ENCODE results near the gene RILPL1. TPM values are rescaled to one million over a fixed set of nuclear protein-coding genes. Genes with fewer than 3 reads are reported as not detected.
"Not testable (repeated sequence)": the region's sequence is repeated elsewhere in the genome, so short reads cannot be mapped to it uniquely, and the experiment has no call there.

The RILPL1 gene, protein sequence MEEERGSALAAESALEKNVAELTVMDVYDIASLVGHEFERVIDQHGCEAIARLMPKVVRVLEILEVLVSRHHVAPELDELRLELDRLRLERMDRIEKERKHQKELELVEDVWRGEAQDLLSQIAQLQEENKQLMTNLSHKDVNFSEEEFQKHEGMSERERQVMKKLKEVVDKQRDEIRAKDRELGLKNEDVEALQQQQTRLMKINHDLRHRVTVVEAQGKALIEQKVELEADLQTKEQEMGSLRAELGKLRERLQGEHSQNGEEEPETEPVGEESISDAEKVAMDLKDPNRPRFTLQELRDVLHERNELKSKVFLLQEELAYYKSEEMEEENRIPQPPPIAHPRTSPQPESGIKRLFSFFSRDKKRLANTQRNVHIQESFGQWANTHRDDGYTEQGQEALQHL
- total RNA-seq, result 4.4 and 4.5 TPM in 2 replicates

DNA sequence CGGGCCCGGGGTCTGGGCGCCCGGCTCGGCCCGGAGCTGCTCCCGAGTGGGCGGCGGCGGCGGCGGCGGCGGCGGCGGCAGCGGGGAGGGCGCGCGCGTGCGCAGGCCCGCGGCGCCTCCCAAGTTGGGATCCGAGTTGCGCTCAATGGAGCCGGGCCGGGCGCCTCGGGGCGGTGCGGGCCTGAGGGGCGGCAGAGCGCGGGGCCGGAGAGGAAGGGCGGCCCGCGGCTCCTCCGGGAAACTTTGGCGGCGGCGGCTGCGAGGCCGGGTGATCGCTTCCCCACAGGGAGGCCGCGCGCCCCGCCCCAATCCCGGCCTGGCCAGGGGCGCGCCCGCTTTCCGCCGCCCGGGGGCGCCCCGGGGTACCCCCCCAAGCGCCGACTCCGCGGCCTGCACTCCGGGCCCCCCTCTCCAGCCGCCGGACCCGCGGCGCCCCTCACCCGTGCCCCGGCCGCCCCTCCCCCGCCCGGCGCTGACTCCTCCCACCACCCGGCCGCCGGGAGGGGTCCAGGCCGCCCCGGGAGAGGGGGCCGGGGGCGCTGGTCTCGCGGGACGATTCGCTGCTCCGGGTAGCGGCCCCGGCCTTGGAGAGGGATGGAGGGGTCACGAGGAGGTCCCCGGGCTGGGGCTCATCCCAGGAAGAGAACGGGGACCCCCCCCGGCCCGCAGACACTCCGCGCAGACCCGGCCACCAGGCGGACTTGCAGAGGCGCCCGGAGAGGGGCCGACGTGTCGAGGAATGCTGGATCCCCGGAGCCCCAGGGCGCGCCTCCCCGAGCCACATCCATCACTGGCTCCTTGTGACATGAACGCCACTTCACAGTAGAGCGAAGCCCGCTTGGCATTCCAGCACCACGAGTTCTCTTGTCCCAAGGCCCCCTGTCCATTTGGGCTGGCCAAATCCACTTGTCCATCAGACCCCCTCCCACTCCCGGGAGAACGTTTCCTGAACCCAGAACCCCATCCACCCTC lies at the start of gene RILPL1:
Gene RILPL1, minus strand, starts transcription at position 48 of the 972 bp plus-strand sequence. CDS start 237 bp downstream, outside the sequence.
- intact Hi-C loops (cut with micrococcal nuclease), result loop anchor here (1.0 to 10.0 kb wide), 4 partner anchors 49 to 152 kb away; partner anchors contain the start of genes KMT5A, RILPL2 and SNRNP35
- H3K4me1 Mint-ChIP-seq (ENCODE audit: low read depth), result peaks cover 25% of the 10 kb centered on the region
- peaks cover 18% of the 10 kb centered on the region for H3K27me3 Mint-ChIP-seq (ENCODE audit: insufficient read depth)
- peaks cover 4% of the 10 kb centered on the region for H3K36me3 Mint-ChIP-seq (ENCODE audit: low read depth)
- peak; percentile 22 for DNase-seq (ENCODE audit: low spot score)
- peak within 1 kb of the TSS; percentile 85 for H3K4me3 Mint-ChIP-seq
- peak within 1 kb of the TSS; percentile 74 for H3K27ac Mint-ChIP-seq
- no peaks in the 10 kb centered on the region for H3K9me3 Mint-ChIP-seq

DNA sequence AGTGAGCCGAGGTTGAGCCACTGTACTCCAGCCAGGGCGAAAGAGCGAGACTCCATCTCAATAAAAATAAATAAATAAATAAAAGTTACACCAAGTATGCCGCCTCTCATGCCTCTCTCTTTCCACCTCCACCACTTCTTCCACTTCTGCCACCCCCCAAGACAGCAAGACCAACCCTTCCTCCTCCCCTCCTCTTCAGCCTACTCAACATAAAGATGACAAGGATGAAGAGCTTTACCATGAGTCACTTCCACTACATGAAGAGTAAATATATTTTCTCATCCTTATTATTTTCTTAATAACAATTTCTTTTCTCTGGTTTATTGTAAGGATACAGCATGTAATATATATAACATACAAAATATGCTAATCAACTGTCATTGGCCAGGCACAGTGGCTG lies 47.3 kb upstream of the RILPL1 start:
- intact Hi-C loops (cut with micrococcal nuclease), result loop anchor here (5.0 kb wide), 1 partner anchor 392 kb away; the partner anchor contains the start of genes CCDC92 and ZNF664
- H3K9me3 Mint-ChIP-seq, result no peaks in the 10 kb centered on the region
- H3K27me3 Mint-ChIP-seq (ENCODE audit: insufficient read depth), result no peaks in the 10 kb centered on the region
- H3K27ac Mint-ChIP-seq, result no peak overlapping the region
- peaks cover 3% of the 10 kb centered on the region for H3K36me3 Mint-ChIP-seq (ENCODE audit: low read depth)
- peaks cover 18% of the 10 kb centered on the region for H3K4me1 Mint-ChIP-seq (ENCODE audit: low read depth)
- no peak for DNase-seq (ENCODE audit: low spot score)
- no peak overlapping the region for H3K4me3 Mint-ChIP-seq

DNA sequence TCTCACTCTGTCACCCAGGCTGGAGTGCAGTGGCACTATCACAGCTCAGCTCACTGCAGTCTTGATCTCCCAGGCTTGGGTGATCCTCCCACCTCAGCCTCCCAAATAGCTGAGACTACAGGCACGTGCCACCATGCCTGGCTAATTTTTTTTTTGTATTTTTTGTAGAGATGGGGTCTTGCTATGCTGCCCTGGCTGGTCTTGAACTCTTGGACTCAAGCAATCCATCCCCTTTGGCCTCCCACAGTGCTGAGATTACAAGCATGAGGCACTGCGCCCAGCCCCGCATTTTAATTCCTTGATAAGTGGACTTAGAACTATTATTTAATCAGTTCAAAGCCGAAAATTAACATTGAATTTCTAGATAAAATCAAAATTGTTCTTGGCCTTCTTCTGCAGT lies 45.3 kb upstream of the RILPL1 start:
- DNase-seq (ENCODE audit: low spot score); H3K36me3 Mint-ChIP-seq (ENCODE audit: low read depth); H3K4me3 Mint-ChIP-seq; H3K27ac Mint-ChIP-seq; H3K27me3 Mint-ChIP-seq (ENCODE audit: insufficient read depth); intact Hi-C loops (cut with micrococcal nuclease); H3K9me3 Mint-ChIP-seq: not testable (repeated sequence)
- H3K4me1 Mint-ChIP-seq (ENCODE audit: low read depth), result peaks cover 10% of the 10 kb centered on the region

DNA sequence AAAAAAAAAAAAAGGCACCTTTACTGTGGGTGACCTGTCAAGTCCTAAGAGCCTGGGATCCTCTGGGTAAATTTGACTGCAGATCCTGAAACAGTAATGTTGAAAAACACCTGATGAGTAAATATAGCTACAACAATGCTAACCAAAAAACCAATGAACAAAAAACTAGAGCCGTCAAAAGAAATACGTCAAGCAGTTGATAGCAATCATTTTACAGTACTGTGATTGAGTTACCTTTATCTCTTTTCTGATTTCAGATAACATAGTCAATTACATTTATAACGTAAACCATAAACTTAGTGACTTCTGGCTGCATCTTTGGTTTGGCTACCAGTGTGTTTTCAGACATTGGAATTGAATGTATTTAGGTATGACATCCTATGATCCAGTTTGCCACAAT lies 44.7 kb upstream of the RILPL1 start:
- Mint-ChIP-seq H3K4me3 (no peak overlapping the region), H3K9me3 (no peaks in the 10 kb centered on the region), H3K27me3 (ENCODE audit: insufficient read depth) (peaks cover 3% of the 10 kb centered on the region), H3K4me1 (ENCODE audit: low read depth) (peaks cover 10% of the 10 kb centered on the region), H3K27ac (no peak overlapping the region), H3K36me3 (ENCODE audit: low read depth) (no peaks in the 10 kb centered on the region)
- intact Hi-C loops (cut with micrococcal nuclease), result no loop called here
- no peak for DNase-seq (ENCODE audit: low spot score)

DNA sequence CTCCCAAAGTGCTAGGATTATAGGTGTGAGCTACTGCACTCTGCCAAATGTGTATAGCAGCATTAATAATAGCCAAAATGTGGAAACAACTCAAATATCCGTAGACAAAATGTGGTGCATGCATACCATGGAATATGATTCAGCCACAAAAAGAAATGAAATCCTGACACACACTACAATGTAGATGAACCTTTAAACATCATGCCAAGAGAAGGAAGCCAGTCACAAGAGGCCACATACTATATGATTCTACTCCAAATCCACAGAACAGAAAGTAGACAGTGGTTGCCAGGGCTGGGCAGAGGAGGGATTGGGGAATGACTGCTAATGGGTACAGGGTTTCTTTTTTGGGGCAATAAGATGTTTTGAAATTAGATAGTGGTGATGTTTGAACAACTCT lies 43.1 kb upstream of the RILPL1 start:
- intact Hi-C loops (cut with micrococcal nuclease), result no loop called here
- H3K27me3 Mint-ChIP-seq (ENCODE audit: insufficient read depth), result peaks cover 3% of the 10 kb centered on the region
- H3K4me1 Mint-ChIP-seq (ENCODE audit: low read depth), result no peaks in the 10 kb centered on the region
- no peaks in the 10 kb centered on the region for H3K9me3 Mint-ChIP-seq
- H3K4me3 Mint-ChIP-seq, result no peak overlapping the region
- no peak for DNase-seq (ENCODE audit: low spot score)
- no peak overlapping the region for H3K27ac Mint-ChIP-seq
- H3K36me3 Mint-ChIP-seq (ENCODE audit: low read depth), result no peaks in the 10 kb centered on the region

DNA sequence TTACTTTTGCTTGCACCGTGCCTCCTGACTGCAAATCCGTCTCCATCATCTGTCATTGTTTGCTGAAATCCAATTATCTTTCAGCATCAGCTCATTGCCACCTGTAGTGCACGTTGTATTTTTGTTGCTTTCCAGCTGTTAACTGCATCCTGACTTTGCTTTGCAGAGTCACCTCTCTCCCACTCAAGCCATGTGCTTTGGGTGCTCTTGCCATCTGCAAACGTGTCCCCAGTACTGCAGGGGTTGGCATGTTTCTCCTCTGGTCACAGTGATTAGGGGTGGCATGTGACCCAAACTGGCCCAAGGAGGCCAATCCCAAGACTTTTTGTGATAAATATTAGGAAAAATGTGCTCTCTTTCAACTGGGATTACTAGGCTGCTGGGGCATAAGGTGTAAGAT lies 40.4 kb upstream of the RILPL1 start:
- Mint-ChIP-seq H3K4me3 (no peak overlapping the region), H3K9me3 (no peaks in the 10 kb centered on the region), H3K27me3 (ENCODE audit: insufficient read depth) (peaks cover 6% of the 10 kb centered on the region), H3K4me1 (ENCODE audit: low read depth) (peaks cover 7% of the 10 kb centered on the region), H3K27ac (no peak overlapping the region), H3K36me3 (ENCODE audit: low read depth) (no peaks in the 10 kb centered on the region)
- intact Hi-C loops (cut with micrococcal nuclease), result no loop called here
- DNase-seq (ENCODE audit: low spot score), result no peak

DNA sequence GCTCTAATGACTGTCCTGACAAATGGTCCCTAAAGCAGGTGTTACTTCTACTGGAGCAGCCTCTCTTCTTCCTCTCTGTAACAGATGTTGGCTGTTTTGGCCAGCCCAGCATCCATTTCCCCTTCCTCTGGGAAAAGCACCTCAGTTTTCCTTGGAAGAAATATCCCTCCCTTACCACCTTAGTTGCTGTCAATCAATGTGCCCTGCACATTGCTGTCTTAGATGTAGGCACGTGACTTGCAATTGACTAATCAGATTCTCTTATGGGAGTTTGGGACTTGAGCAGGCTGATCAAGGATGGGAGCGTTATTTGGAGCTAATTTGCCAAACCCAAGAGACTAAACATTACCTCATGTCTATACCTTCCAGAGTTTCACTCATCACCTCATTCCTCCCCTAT lies 38.9 kb upstream of the RILPL1 start:
- intact Hi-C loops (cut with micrococcal nuclease), result no loop called here
- Mint-ChIP-seq H3K36me3 (ENCODE audit: low read depth) (no peaks in the 10 kb centered on the region), H3K27me3 (ENCODE audit: insufficient read depth) (peaks cover 6% of the 10 kb centered on the region), H3K27ac (no peak overlapping the region), H3K4me3 (no peak overlapping the region), H3K4me1 (ENCODE audit: low read depth) (peaks cover 7% of the 10 kb centered on the region), H3K9me3 (no peaks in the 10 kb centered on the region)
- DNase-seq (ENCODE audit: low spot score), result no peak

DNA sequence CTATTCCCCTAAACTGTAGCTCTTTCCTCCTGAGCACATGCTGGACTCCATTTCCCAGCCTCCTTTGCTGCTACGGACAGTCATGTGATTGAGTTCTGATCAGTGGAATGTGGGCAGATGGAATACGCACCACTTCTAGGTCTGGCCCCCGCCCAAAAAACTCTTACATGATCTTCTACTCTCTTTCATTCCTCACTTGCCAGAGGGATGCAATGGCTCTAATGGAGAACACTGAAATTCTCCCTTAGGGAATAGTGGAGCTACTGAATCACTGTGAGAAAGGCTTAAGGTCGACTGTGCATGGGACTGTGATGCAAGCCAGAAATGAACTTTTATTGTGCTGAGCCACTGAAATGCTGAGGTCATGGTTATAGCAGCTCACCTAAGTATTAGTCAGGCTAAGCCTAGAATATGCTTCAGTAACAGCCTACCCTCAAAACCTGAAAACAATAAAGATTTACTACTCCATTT lies 37.9 kb upstream of the RILPL1 start:
- H3K9me3 Mint-ChIP-seq, result no peaks in the 10 kb centered on the region

DNA sequence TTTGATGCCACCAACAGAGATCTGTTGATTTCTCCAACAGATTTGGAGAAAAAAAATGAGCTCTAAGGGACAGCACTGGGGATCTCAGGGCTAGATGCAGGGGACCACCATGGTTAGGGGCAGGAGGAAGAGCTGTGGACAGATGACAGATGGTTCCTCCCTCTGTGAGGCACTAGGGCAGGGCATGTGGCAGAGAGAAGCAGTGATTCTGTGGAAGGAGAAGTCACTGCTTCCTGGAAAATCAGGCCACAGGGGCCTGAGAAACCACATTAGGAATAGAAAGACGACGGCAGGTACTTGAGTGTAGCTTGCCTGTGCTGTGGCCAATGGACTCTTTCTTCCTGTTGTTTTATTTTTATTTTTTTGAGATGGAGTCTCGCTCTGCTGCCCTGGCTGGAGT lies 25.9 kb upstream of the RILPL1 start:
- Mint-ChIP-seq H3K4me1 (ENCODE audit: low read depth) (peaks cover 5% of the 10 kb centered on the region), H3K9me3 (no peaks in the 10 kb centered on the region), H3K36me3 (ENCODE audit: low read depth) (no peaks in the 10 kb centered on the region), H3K27ac (no peak overlapping the region), H3K27me3 (ENCODE audit: insufficient read depth) (peaks cover 6% of the 10 kb centered on the region), H3K4me3 (no peak overlapping the region)
- intact Hi-C loops (cut with micrococcal nuclease), result no loop called here
- DNase-seq (ENCODE audit: low spot score), result no peak

More for the DNA sequence above, 37.9 kb upstream of the RILPL1 start:
- H3K27ac Mint-ChIP-seq, result no peak overlapping the region
- H3K4me3 Mint-ChIP-seq, result no peak overlapping the region
- H3K36me3 Mint-ChIP-seq (ENCODE audit: low read depth), result no peaks in the 10 kb centered on the region
- H3K27me3 Mint-ChIP-seq (ENCODE audit: insufficient read depth), result peaks cover 6% of the 10 kb centered on the region
- peaks cover 7% of the 10 kb centered on the region for H3K4me1 Mint-ChIP-seq (ENCODE audit: low read depth)
- DNase-seq (ENCODE audit: low spot score), result no peak
- intact Hi-C loops (cut with micrococcal nuclease), result no loop called here

DNA sequence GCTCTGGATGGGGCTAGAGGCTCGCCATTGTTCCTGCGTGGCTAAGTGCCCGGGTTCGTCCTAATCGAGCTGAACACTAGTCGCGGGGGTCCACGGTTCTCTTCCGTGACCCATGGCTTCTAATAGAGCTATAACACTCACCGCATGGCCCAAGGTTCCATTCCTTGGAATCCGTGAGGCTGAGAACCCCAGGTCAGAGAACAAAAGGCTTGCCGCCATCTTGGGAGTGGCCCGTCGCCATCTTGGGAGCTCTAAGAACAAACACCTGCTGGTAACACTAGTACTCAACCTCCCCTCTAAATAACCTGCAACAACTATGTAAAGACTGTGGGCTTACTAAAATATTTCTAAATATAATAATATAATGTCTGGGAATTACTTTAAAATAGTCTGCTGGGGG lies 25.0 kb upstream of the RILPL1 start:
- H3K27me3 Mint-ChIP-seq (ENCODE audit: insufficient read depth); H3K9me3 Mint-ChIP-seq; H3K4me1 Mint-ChIP-seq (ENCODE audit: low read depth); H3K36me3 Mint-ChIP-seq (ENCODE audit: low read depth); H3K4me3 Mint-ChIP-seq; DNase-seq (ENCODE audit: low spot score); H3K27ac Mint-ChIP-seq; intact Hi-C loops (cut with micrococcal nuclease): not testable (repeated sequence)

DNA sequence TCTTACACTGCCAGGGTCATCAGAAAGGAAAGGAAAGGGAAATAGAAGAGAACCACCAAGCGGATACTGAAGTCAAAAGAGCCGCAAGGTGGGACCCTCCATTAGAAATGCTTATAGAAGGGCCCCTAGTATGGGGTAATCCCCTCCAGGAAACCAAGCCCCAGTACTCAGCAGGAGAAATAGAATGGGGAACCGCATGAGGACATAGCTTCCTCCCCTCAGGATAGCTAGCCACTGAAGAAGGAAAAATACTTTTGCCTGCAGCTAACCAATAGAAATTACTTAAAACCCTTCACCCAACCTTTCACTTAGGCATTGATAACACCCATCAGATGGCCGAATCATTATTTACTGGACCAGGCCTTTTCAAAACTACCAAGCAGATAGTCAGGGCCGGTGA lies 21.3 kb upstream of the RILPL1 start:
- intact Hi-C loops (cut with micrococcal nuclease); DNase-seq (ENCODE audit: low spot score); H3K27ac Mint-ChIP-seq; H3K9me3 Mint-ChIP-seq; H3K36me3 Mint-ChIP-seq (ENCODE audit: low read depth); H3K27me3 Mint-ChIP-seq (ENCODE audit: insufficient read depth); H3K4me1 Mint-ChIP-seq (ENCODE audit: low read depth); H3K4me3 Mint-ChIP-seq: not testable (repeated sequence)

DNA sequence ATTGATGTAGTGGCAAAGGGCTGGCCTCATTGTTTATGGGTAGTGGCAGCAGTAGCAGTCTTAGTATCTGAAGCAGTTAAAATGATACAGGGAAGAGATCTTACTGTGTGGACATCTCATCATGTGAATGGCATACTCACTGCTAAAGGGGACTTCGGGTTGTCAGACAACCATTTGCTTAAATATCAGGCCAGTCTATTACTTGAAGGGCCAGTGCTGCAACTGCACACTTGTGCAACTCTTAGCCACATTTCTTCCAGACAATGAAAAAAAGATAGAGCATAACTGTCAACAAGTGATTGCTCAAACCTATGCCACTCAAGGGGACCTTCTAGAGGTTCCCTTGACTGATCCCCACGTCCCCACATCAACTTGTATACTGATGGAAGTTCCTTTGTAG lies 20.6 kb upstream of the RILPL1 start:
- H3K4me3 Mint-ChIP-seq; DNase-seq (ENCODE audit: low spot score); H3K4me1 Mint-ChIP-seq (ENCODE audit: low read depth); H3K9me3 Mint-ChIP-seq; H3K36me3 Mint-ChIP-seq (ENCODE audit: low read depth); intact Hi-C loops (cut with micrococcal nuclease); H3K27me3 Mint-ChIP-seq (ENCODE audit: insufficient read depth); H3K27ac Mint-ChIP-seq: not testable (repeated sequence)

DNA sequence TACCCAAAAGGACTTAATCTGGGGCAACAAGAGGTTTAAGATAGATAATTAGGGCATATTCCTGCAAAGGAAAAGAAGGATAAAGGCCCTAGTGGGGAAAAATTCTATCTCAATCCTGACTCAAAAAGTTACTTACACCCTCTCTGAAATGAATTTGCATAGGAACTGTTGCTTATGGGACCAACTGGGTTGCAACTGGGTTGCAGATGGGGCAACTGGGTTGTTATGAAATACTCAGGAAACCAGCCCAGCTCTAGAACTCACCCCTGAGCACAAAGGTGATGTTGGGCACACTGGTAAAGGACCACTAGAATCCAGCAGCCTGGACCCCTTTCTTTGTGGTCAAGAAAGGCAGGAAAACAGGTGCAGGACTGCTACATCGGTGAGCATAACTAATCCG lies 17.2 kb upstream of the RILPL1 start:
- intact Hi-C loops (cut with micrococcal nuclease), result no loop called here
- H3K36me3 Mint-ChIP-seq (ENCODE audit: low read depth), result no peaks in the 10 kb centered on the region
- DNase-seq (ENCODE audit: low spot score), result no peak
- no peak overlapping the region for H3K4me3 Mint-ChIP-seq
- H3K9me3 Mint-ChIP-seq, result no peaks in the 10 kb centered on the region
- no peak overlapping the region for H3K27ac Mint-ChIP-seq
- peaks cover 11% of the 10 kb centered on the region for H3K27me3 Mint-ChIP-seq (ENCODE audit: insufficient read depth)
- no peaks in the 10 kb centered on the region for H3K4me1 Mint-ChIP-seq (ENCODE audit: low read depth)

All from activated T-helper 1 cell treated with anti-CD3 and anti-CD28 coated beads, Interleukin-12 subunit alpha, Interleukin-12 subunit beta, Interleukin-2, Interleukin-4 antibody, amounts not matched to agents 30 ng/mL and 10 ng/mL and 1 ng/mL, durations not matched to agents 14 hours and 24 hours and 36 hours (primary cell).